ENCODE results near the gene TMEM221. TPM values are rescaled to one million over a fixed set of nuclear protein-coding genes. Genes with fewer than 3 reads are reported as not detected.

TMEM221 gene
- total RNA-seq, 1 experiment from 2014 or later, result 3.4 TPM

DNA sequence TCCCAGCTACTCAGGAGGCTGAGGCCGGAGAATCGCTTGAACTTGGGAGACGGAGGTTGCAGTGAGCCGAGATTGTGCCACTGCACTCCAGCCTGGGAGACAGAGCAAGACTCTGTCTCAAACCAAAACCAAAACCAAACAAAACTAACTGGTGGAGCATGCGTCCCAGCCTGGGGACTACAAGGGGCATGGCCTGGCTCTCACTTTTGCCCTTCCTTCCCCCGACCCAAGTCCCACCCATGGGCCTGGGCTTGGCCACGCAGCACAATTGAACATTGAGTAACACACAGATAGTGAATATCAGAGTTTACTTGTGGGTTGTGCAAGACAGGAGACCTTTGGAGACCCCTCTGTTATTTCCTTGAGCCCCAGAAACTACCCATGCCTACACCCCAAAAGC is 13.2 kb downstream of the TMEM221 start:
- ATAC-seq, result no peak
- ChIA-PET POLR2A (no interaction called here), RAD21 (ENCODE audit: low non-redundant PET in 1 of 2, low total read pairs in 2 of 2, uncharacterized antibody in 2 of 2, unreplicated experiment in 2 of 2) (no interaction called here), CTCF (no interaction called here)
- Histone ChIP-seq H3K9ac (ENCODE audit: low read length) (no peak overlapping the region), H3K4me2 (ENCODE audit: low read length) (no peak overlapping the region), H3K9me3 (ENCODE audit: control insufficient read depth in 1 of 2, insufficient read depth in 1 of 2, low read depth in 1 of 2, low read length in 2 of 2) (no peaks in the 10 kb centered on the region), H3K79me2 (ENCODE audit: insufficient read depth, low read length) (no peaks in the 10 kb centered on the region), H3K36me3 (ENCODE audit: control insufficient read depth in 1 of 2, insufficient read depth in 2 of 2, low read length in 2 of 2) (no peaks in the 10 kb centered on the region), H3K9me2 (ENCODE audit: insufficient read depth) (no peaks in the 10 kb centered on the region), H3K4me1 (ENCODE audit: control insufficient read depth in 1 of 2, insufficient read depth in 2 of 2, low read length in 2 of 2) (no peaks in the 10 kb centered on the region), H3K27me3 (ENCODE audit: insufficient read depth, low read length) (no peaks in the 10 kb centered on the region), H2AFZ (ENCODE audit: low read depth, low read length, poor library complexity, severe bottlenecking) (no peak overlapping the region), H3K4me3 (replicated peaks in 1 of 2; ENCODE audit: low read depth in 1 of 2, low read length in 2 of 2) (no peak overlapping the region), H4K20me1 (ENCODE audit: insufficient read depth) (no peaks in the 10 kb centered on the region), H3K27ac (ENCODE audit: low read depth, low read length) (no peak overlapping the region)
- TF ChIP-seq SP1 (IDR thresholded peaks at IDR 0.05; ENCODE audit: low read depth), result no peak
- TF ChIP-seq, protein P1, sequence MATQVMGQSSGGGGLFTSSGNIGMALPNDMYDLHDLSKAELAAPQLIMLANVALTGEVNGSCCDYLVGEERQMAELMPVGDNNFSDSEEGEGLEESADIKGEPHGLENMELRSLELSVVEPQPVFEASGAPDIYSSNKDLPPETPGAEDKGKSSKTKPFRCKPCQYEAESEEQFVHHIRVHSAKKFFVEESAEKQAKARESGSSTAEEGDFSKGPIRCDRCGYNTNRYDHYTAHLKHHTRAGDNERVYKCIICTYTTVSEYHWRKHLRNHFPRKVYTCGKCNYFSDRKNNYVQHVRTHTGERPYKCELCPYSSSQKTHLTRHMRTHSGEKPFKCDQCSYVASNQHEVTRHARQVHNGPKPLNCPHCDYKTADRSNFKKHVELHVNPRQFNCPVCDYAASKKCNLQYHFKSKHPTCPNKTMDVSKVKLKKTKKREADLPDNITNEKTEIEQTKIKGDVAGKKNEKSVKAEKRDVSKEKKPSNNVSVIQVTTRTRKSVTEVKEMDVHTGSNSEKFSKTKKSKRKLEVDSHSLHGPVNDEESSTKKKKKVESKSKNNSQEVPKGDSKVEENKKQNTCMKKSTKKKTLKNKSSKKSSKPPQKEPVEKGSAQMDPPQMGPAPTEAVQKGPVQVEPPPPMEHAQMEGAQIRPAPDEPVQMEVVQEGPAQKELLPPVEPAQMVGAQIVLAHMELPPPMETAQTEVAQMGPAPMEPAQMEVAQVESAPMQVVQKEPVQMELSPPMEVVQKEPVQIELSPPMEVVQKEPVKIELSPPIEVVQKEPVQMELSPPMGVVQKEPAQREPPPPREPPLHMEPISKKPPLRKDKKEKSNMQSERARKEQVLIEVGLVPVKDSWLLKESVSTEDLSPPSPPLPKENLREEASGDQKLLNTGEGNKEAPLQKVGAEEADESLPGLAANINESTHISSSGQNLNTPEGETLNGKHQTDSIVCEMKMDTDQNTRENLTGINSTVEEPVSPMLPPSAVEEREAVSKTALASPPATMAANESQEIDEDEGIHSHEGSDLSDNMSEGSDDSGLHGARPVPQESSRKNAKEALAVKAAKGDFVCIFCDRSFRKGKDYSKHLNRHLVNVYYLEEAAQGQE (IDR thresholded peaks at IDR 0.05; ENCODE audit: low read depth), result no peak
- intact Hi-C loops (cut with micrococcal nuclease), result no loop called here
- BruUV-seq (replicated peaks), result no TSS peak
- no peak for DNase-seq (ENCODE audit: low read depth, low spot score)

DNA sequence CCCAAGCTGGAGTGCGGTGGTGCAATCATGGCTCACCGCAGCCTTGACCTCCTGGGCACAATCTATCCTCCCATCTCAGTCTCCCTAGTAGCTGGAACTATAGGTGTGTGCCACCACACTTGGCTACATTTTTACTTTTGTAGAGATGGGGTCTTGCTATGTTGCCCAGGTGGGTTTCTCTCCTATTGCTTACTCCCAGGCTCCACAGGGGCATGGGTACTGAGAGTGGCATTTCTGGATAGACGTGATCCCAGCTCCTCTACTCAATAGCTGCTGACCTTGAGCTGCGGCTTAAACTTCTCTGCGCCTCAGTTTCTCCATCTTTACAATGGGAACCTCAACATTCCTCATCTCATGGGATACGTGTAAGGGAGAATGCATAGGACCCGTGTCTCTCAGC is 17.1 kb downstream of the TMEM221 start:
- Histone ChIP-seq H4K20me1 (ENCODE audit: insufficient read depth) (no peaks in the 10 kb centered on the region), H3K9me2 (ENCODE audit: insufficient read depth) (no peaks in the 10 kb centered on the region), H3K79me2 (ENCODE audit: insufficient read depth, low read length) (no peaks in the 10 kb centered on the region), H2AFZ (ENCODE audit: low read depth, low read length, poor library complexity, severe bottlenecking) (no peak overlapping the region), H3K4me3 (replicated peaks in 1 of 2; ENCODE audit: low read depth in 1 of 2, low read length in 2 of 2) (no peak overlapping the region), H3K36me3 (ENCODE audit: control insufficient read depth in 1 of 2, insufficient read depth in 2 of 2, low read length in 2 of 2) (no peaks in the 10 kb centered on the region), H3K9me3 (ENCODE audit: control insufficient read depth in 1 of 2, insufficient read depth in 1 of 2, low read depth in 1 of 2, low read length in 2 of 2) (no peaks in the 10 kb centered on the region), H3K4me2 (ENCODE audit: low read length) (no peak overlapping the region), H3K4me1 (ENCODE audit: control insufficient read depth in 1 of 2, insufficient read depth in 2 of 2, low read length in 2 of 2) (peaks cover 9 to 13% of the 10 kb centered on the region in 2 experiments), H3K27me3 (ENCODE audit: insufficient read depth, low read length) (no peaks in the 10 kb centered on the region), H3K27ac (ENCODE audit: low read depth, low read length) (no peak overlapping the region), H3K9ac (ENCODE audit: low read length) (no peak overlapping the region)
- TF ChIP-seq, protein P2, sequence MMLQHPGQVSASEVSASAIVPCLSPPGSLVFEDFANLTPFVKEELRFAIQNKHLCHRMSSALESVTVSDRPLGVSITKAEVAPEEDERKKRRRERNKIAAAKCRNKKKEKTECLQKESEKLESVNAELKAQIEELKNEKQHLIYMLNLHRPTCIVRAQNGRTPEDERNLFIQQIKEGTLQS (IDR thresholded peaks at IDR 0.05), result no peak
- TF ChIP-seq ZFX (IDR thresholded peaks at IDR 0.05), result no peak
- TF ChIP-seq CBX3 (IDR thresholded peaks at IDR 0.05; ENCODE audit: low read depth), result no peak
- no peak for TF ChIP-seq EGR1 (IDR thresholded peaks at IDR 0.05; ENCODE audit: low read depth)
- TF ChIP-seq, protein P3, sequence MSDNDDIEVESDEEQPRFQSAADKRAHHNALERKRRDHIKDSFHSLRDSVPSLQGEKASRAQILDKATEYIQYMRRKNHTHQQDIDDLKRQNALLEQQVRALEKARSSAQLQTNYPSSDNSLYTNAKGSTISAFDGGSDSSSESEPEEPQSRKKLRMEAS (IDR thresholded peaks at IDR 0.05), result no peak
- DNase-seq (ENCODE audit: low read depth, low spot score) (no peak), ATAC-seq (no peak)
- no TSS peak for BruUV-seq (replicated peaks)
- POLR2A ChIA-PET, result no interaction called here
- CTCF ChIA-PET, result no interaction called here
- RAD21 ChIA-PET (ENCODE audit: low non-redundant PET in 1 of 2, low total read pairs in 2 of 2, uncharacterized antibody in 2 of 2, unreplicated experiment in 2 of 2), result no interaction called here
- intact Hi-C loops (cut with micrococcal nuclease), result no loop called here
